ENCODE results near the gene RNF215.
"Not testable (repeated sequence)": the region's sequence is repeated elsewhere in the genome, so short reads cannot be mapped to it uniquely, and the experiment has no call there.

The RNF215 gene

GRCh38 chr22:30420347-30421125 is 33.3 kb upstream of the RNF215 start:
- no peak for DNase-seq

GRCh38 chr22:30416837-30417236 is 29.6 kb upstream of the RNF215 start:
- DNase-seq, result no peak

GRCh38 chr22:30416403-30416802 is 29.2 kb upstream of the RNF215 start:
- DNase-seq, result no peak

- DNase-seq, result no peak
These were observed 27.4 kb upstream of the RNF215 start for GRCh38 chr22:30414525-30415047.

- DNase-seq, result no peak
These were observed 26.7 kb upstream of the RNF215 start for GRCh38 chr22:30413745-30414524.

- DNase-seq, result no peak
These were observed 25.8 kb upstream of the RNF215 start for GRCh38 chr22:30413001-30413400.

GRCh38 chr22:30411780-30412179 is 24.6 kb upstream of the RNF215 start:
- no peak for DNase-seq

GRCh38 chr22:30408388-30409102 is 21.3 kb upstream of the RNF215 start:
- no peak for DNase-seq

- DNase-seq, result no peak
These were observed 19.2 kb upstream of the RNF215 start for GRCh38 chr22:30406400-30406799.

- no peak for DNase-seq
These were observed 18.5 kb upstream of the RNF215 start for GRCh38 chr22:30405731-30406130.

- peak in 1 of 2 experiments; percentile 66 for DNase-seq
These were observed 17.1 kb upstream of the RNF215 start for GRCh38 chr22:30404307-30404706.

GRCh38 chr22:30402766-30403104 is 15.5 kb upstream of the RNF215 start:
- not testable (repeated sequence) for DNase-seq

GRCh38 chr22:30402028-30402765 is 15.0 kb upstream of the RNF215 start:
- DNase-seq, result no peak

GRCh38 chr22:30401024-30401423 is 13.8 kb upstream of the RNF215 start:
- DNase-seq, result not testable (repeated sequence)

- no peak for DNase-seq
These were observed 12.9 kb upstream of the RNF215 start for GRCh38 chr22:30400159-30400558.

GRCh38 chr22:30399718-30400117 is 12.5 kb upstream of the RNF215 start:
- DNase-seq, result no peak

- no peak for DNase-seq
These were observed 11.8 kb upstream of the RNF215 start for GRCh38 chr22:30398685-30399680.

- DNase-seq, result no peak
These were observed 10.7 kb upstream of the RNF215 start for GRCh38 chr22:30397656-30398635.

- peak; percentile 43 to 88 for DNase-seq
These were observed 9.9 kb upstream of the RNF215 start, which contains the start of gene SEC14L2 for GRCh38 chr22:30396871-30397655. TSS of gene SEC14L2 (plus strand) at chr22:30397018. CDS start at chr22:30397117, 99 bp downstream.
